K562 (cell line): ENCODE results near the gene UBR7. TPM values are rescaled to one million over a fixed set of nuclear protein-coding genes. Genes with fewer than 3 reads are reported as not detected.

Source experiments
- CHAMP1 ChIP-seq: fragments of 450-650 bp; IDR thresholded peaks from 2 replicates; pipeline ENCODE4 v1.6.1; 2016; ENCODE audit warnings: mild to moderate bottlenecking
- DPF2 ChIP-seq: fragments of 450-650 bp; IDR thresholded peaks from 2 replicates; pipeline ENCODE4 v1.6.1; 2016
- EGR1 ChIP-seq: fragments of 450-650 bp; conservative IDR thresholded peaks from 2 replicates; pipeline ENCODE4 v1.6.1; 2017; ENCODE audit warnings: mild to moderate bottlenecking
- HDAC1 ChIP-seq, 2 experiments: fragments of 450-650 bp; IDR thresholded peaks; 2 replicates each; pipeline ENCODE4 v1.6.1; 2016 to 2017; ENCODE audit warnings: inconsistent platforms in 1 of 2, mild to moderate bottlenecking in 1 of 2, moderate library complexity in 1 of 2
- NFATC3 ChIP-seq: fragments of 450-650 bp; IDR thresholded peaks from 2 replicates; pipeline ENCODE4 v1.6.1; 2017; ENCODE audit warnings: mild to moderate bottlenecking
- NR1H2 ChIP-seq: sonication (generic); formaldehyde crosslinking; IDR thresholded peaks from 2 replicates; pipeline ENCODE4 v1.4.0; 2020; ENCODE audit warnings: mild to moderate bottlenecking, missing genetic modification reagents
- SMC3 ChIP-seq: conservative IDR thresholded peaks from 2 replicates; pipeline ENCODE4 v1.6.1; 2011; ENCODE audit warnings: low read depth, low read length, improper control_type of control experiment; ENCODE audit not compliant: insufficient read depth
- TFAP4 ChIP-seq: sonication (generic); formaldehyde crosslinking; IDR thresholded peaks from 2 replicates; pipeline ENCODE4 v1.8.0; 2022; ENCODE audit warnings: missing genetic modification reagents, mild to moderate bottlenecking, moderate library complexity, borderline replicate concordance
- ZFX ChIP-seq: sonication (generic); formaldehyde crosslinking; IDR thresholded peaks from 2 replicates; pipeline ENCODE4 v1.8.0; 2022; ENCODE audit warnings: mild to moderate bottlenecking, missing genetic modification reagents, moderate library complexity
- ZSCAN32 ChIP-seq: fragments of 450-650 bp; formaldehyde crosslinking; IDR thresholded peaks from 2 replicates; pipeline ENCODE4 v1.4.0; 2020; ENCODE audit warnings: mild to moderate bottlenecking, moderate library complexity
- polyA plus RNA-seq, 8 experiments: library from polyadenylated mRNA; depleted of rRNA in 4 of 8; stranded (reverse) in 5 of 8; unstranded in 3 of 8; fragments of >200 nt; fragmentation: Nextera tagmentation in 2 of 8; fragmentation: Illumina TruSeq in 1 of 8; extraction: Ambion mirVana in 2 of 8; extraction: Trizol in 1 of 8; gene quantifications; 2 replicates each; pipeline versions ENCODE4 v1.2.1 to v1.2.3, GENCODE V29; 2011 to 2014; ENCODE audit warnings: inconsistent platforms in 1 of 8, missing spikeins in 1 of 8
- total RNA-seq, 7 experiments: library from RNA; depleted of rRNA in 6 of 7; stranded (reverse); fragments of >200 nt in 6 of 7; fragmentation: Illumina TruSeq in 2 of 7; extraction: Trizol in 2 of 7; gene quantifications; 2 replicates each; pipeline versions ENCODE4 v1.2.1 to v1.2.3, GENCODE V29; 2011 to 2021; ENCODE audit warnings: low replicate concordance in 1 of 7

Gene UBR7
- total and polyA plus RNA-seq, 9 of the 15 experiments (the other 6 are each of a cell fraction or from before 2014, with no cell fraction given): 12.5 to 63.0 (median 34.4) TPM

GRCh38 chr14:93207468-93208308, 632 bp downstream of the UBR7 start (continued):
- TF ChIP-seq EGR1: peak; percentile 76
- peak; percentile 61 for TF ChIP-seq DPF2
- TF ChIP-seq ZSCAN32 (CRISPR knock-in tag): no peak
- peak; percentile 9 for TF ChIP-seq ZFX
- TF ChIP-seq HDAC1 (IDR thresholded peaks at IDR 0.05): peak in 1 of 2 experiments; percentile 28; a peak in 1 of 4 replicates
- TF ChIP-seq NR1H2 (CRISPR knock-in tag): 0 out of 2 replicates have a peak, but pooled peaks have one; percentile 29
- peak; percentile 27; the same call in 1 of the 2 replicates for TF ChIP-seq SMC3
- no peak for TF ChIP-seq NFATC3
- no peak for TF ChIP-seq CHAMP1
- TF ChIP-seq TFAP4 (CRISPR knock-in tag): peak; percentile 9; the same call in 1 of the 2 replicates
- TF ChIP-seq, all 486 proteins: peak for 19
